HL-60 (cell line): ENCODE results near the gene IDE.

ENCODE experiments used
- CTCF ChIP-seq: IDR thresholded peaks from one replicate; pipeline ENCODE4 v1.5.1; 2011; ENCODE audit warnings: low read length, control low read depth, inconsistent platforms; ENCODE audit not compliant: insufficient read depth
- GABPA ChIP-seq: IDR thresholded peaks from 2 replicates; pipeline ENCODE4 v1.6.1; 2012; ENCODE audit warnings: low read depth
- POLR2AphosphoS5 ChIP-seq: IDR thresholded peaks from 2 replicates; pipeline ENCODE4 v1.6.1; 2012; ENCODE audit warnings: low read depth
- TF ChIP-seq, protein P1 (sequence below): IDR thresholded peaks from 2 replicates; pipeline ENCODE4 v1.6.1; 2012; ENCODE audit warnings: low read depth; ENCODE audit not compliant: insufficient replicate concordance

DNA sequence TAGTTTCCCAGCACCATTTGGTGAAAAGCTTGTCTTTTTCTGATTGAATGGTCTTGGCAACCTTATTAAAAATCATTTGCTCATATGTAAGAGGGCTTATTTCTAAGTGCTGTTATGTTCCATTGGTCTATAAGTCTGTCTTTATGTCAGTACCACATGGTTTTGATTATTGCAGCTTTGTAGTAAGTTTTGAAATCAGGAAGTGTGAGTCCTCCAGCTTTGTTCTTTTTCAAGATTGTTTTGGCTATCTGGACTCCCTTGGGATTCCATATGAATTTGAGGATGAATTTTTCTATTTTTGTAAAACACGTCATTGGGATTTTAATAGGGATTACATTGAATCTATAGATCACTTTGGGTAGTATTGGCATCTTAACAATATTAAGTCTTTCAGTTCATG, 24.4 kb upstream of the IDE start:
- TF ChIP-seq CTCF (no peak), GABPA (no peak), POLR2AphosphoS5 (no peak)
- TF ChIP-seq, protein P1, sequence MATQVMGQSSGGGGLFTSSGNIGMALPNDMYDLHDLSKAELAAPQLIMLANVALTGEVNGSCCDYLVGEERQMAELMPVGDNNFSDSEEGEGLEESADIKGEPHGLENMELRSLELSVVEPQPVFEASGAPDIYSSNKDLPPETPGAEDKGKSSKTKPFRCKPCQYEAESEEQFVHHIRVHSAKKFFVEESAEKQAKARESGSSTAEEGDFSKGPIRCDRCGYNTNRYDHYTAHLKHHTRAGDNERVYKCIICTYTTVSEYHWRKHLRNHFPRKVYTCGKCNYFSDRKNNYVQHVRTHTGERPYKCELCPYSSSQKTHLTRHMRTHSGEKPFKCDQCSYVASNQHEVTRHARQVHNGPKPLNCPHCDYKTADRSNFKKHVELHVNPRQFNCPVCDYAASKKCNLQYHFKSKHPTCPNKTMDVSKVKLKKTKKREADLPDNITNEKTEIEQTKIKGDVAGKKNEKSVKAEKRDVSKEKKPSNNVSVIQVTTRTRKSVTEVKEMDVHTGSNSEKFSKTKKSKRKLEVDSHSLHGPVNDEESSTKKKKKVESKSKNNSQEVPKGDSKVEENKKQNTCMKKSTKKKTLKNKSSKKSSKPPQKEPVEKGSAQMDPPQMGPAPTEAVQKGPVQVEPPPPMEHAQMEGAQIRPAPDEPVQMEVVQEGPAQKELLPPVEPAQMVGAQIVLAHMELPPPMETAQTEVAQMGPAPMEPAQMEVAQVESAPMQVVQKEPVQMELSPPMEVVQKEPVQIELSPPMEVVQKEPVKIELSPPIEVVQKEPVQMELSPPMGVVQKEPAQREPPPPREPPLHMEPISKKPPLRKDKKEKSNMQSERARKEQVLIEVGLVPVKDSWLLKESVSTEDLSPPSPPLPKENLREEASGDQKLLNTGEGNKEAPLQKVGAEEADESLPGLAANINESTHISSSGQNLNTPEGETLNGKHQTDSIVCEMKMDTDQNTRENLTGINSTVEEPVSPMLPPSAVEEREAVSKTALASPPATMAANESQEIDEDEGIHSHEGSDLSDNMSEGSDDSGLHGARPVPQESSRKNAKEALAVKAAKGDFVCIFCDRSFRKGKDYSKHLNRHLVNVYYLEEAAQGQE: no peak
